ENCODE results near the gene MKNK2.

MKNK2 gene

DNA sequence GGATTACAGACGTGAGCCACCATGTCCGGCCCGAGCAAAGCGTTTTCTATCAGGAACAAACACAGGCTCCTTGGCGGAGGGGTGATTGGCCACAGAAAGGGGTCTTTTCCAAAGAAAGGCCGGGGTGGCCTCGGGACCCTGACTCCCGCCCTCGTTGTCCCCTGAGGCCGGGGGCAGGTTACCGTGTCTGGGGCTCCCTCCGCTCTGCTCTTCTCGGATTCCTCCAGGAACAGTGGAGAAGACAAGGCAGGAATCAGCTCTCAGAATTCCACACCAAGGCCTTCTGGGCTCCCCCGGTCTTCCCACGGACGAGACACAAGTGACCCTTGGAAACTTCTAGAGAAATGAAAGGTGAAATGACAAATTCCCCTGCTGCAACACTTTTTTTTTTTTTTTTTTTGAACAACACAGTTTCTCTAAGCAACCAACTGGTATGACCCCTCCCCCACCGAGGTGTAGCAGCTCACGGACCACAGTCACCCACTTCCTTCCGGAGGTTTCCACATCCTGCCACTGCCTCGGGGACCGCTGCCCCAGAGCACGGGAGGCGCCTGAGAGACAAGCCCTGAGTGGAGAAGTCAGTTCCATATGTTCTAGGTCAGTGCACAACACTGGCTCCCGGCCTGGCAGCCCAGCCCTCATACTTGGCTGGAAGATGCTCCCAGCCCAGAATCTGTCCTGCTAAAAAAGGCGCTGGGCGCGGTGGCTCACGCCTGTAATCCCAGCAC lies 34.1 kb upstream of the MKNK2 start:
- peak; percentile 98 to 100 for DNase-seq (ENCODE audit: low read depth in 1 of 2, low spot score in 1 of 2)
- Histone ChIP-seq H3K27ac (replicated peaks) (peak overlapping the region; percentile 100), H3K27me3 (ENCODE audit: insufficient read depth, poor library complexity, severe bottlenecking) (no peaks in the 10 kb centered on the region), H3K4me3 (replicated peaks; ENCODE audit: insufficient read depth, low read length) (peak overlapping the region; percentile 71)
- TF ChIP-seq, protein P1, sequence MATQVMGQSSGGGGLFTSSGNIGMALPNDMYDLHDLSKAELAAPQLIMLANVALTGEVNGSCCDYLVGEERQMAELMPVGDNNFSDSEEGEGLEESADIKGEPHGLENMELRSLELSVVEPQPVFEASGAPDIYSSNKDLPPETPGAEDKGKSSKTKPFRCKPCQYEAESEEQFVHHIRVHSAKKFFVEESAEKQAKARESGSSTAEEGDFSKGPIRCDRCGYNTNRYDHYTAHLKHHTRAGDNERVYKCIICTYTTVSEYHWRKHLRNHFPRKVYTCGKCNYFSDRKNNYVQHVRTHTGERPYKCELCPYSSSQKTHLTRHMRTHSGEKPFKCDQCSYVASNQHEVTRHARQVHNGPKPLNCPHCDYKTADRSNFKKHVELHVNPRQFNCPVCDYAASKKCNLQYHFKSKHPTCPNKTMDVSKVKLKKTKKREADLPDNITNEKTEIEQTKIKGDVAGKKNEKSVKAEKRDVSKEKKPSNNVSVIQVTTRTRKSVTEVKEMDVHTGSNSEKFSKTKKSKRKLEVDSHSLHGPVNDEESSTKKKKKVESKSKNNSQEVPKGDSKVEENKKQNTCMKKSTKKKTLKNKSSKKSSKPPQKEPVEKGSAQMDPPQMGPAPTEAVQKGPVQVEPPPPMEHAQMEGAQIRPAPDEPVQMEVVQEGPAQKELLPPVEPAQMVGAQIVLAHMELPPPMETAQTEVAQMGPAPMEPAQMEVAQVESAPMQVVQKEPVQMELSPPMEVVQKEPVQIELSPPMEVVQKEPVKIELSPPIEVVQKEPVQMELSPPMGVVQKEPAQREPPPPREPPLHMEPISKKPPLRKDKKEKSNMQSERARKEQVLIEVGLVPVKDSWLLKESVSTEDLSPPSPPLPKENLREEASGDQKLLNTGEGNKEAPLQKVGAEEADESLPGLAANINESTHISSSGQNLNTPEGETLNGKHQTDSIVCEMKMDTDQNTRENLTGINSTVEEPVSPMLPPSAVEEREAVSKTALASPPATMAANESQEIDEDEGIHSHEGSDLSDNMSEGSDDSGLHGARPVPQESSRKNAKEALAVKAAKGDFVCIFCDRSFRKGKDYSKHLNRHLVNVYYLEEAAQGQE (IDR thresholded peaks at IDR 0.05; ENCODE audit: insufficient replicate concordance, low read depth), result peak; percentile 60
- TF ChIP-seq SPI1 (IDR thresholded peaks at IDR 0.05; ENCODE audit: borderline replicate concordance, low read depth) (peak; percentile 79; the same call in 1 of the 2 replicates), GABPA (IDR thresholded peaks at IDR 0.05; ENCODE audit: low read depth) (peak; percentile 83), POLR2AphosphoS5 (IDR thresholded peaks at IDR 0.05; ENCODE audit: low read depth) (peak; percentile 98)
- TF ChIP-seq, protein P2, sequence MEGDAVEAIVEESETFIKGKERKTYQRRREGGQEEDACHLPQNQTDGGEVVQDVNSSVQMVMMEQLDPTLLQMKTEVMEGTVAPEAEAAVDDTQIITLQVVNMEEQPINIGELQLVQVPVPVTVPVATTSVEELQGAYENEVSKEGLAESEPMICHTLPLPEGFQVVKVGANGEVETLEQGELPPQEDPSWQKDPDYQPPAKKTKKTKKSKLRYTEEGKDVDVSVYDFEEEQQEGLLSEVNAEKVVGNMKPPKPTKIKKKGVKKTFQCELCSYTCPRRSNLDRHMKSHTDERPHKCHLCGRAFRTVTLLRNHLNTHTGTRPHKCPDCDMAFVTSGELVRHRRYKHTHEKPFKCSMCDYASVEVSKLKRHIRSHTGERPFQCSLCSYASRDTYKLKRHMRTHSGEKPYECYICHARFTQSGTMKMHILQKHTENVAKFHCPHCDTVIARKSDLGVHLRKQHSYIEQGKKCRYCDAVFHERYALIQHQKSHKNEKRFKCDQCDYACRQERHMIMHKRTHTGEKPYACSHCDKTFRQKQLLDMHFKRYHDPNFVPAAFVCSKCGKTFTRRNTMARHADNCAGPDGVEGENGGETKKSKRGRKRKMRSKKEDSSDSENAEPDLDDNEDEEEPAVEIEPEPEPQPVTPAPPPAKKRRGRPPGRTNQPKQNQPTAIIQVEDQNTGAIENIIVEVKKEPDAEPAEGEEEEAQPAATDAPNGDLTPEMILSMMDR (IDR thresholded peaks at IDR 0.05; ENCODE audit: insufficient read depth, low read length), result no peak

DNA sequence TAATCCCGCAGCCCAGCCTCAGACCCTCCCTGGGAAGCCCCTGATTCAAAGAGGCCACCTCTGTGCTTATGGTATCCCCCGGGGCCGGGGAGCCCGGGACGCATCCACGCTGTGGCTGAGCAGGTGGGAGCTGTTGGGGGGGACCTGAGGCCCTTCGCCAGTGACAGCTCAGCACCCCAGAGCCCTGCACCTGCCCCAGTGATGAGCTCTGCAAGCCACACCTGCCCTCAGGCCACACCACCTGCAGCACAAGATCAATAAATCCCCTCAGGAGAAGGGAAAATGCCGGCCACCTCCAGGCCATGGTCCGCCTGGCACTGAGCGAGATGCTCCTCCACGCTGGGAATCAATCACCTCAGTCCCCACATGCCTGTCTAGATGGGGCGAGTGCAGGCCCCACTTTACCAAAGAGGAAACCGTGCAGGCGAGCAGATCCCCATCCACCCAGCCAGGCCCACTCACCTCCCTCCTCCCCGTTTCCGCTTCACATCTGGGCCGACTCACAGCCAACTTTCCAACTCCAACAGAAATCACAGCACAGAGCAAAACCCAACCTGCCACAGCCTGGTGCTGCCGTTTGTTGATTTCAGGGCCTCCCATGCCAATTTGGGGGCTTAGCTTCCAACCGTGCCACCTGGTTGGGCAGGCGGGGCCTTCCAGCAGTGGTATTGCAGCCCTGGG lies 32.3 kb upstream of the MKNK2 start:
- peak; percentile 59 to 81 for DNase-seq (ENCODE audit: low read depth in 1 of 2, low spot score in 1 of 2)
- Histone ChIP-seq H3K4me3 (replicated peaks; ENCODE audit: insufficient read depth, low read length) (peak overlapping the region; percentile 71), H3K27me3 (ENCODE audit: insufficient read depth, poor library complexity, severe bottlenecking) (no peaks in the 10 kb centered on the region), H3K27ac (replicated peaks) (peak overlapping the region; percentile 100)
- TF ChIP-seq GABPA (IDR thresholded peaks at IDR 0.05; ENCODE audit: low read depth) (no peak), SPI1 (IDR thresholded peaks at IDR 0.05; ENCODE audit: borderline replicate concordance, low read depth) (no peak; the same call in 1 of the 2 replicates), POLR2AphosphoS5 (IDR thresholded peaks at IDR 0.05; ENCODE audit: low read depth) (peak; percentile 71; the same call in 1 of the 2 replicates)
- TF ChIP-seq, protein P1 (IDR thresholded peaks at IDR 0.05; ENCODE audit: insufficient replicate concordance, low read depth), result no peak
- TF ChIP-seq, protein P2 (IDR thresholded peaks at IDR 0.05; ENCODE audit: insufficient read depth, low read length), result no peak

DNA sequence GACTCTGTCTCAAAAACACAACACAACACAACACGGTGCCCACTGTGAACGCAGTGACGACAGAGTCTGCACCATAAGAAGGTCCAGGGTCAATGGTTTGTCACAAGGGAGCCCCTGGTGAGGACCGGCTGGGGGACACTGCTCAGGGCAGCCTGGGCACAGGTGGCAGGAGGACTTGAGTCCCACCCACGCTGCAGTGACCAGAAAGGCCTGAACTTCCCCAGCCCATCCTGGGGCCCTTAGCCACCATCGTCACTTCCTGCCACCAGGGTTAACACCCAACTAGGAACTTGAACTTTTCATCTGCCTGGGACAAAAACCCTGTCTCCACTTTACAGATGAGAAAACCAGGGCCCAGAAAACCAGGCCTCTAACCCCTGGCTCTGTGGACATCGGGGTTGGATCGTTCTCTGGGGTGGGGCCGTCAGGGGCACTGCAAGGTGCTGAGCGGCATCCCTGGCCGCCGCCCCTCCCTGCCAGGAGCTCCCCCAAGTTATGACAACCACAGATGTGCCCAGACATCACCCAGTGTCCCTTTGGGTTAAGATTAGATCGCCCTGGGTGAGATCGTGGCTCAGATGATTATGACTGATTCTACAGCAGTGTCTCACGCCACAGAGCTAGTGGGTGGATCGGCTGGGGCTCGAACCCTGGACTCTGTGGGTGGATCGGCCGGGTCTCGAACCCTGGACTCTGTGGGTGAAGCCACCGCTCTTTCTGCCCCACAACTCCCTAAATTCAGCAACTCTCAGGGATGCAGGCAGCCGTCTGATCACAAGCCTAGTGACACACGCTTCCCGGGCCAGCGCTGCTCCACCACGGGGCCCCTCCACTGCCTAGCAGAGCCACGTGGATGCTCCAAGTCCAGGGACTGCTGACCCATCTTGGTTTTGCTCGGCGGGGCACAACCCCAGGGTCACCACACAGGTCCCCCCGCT lies 31.1 kb upstream of the MKNK2 start:
- TF ChIP-seq, protein P2 (IDR thresholded peaks at IDR 0.05; ENCODE audit: insufficient read depth, low read length), result no peak
- TF ChIP-seq POLR2AphosphoS5 (IDR thresholded peaks at IDR 0.05; ENCODE audit: low read depth) (peak; percentile 41), GABPA (IDR thresholded peaks at IDR 0.05; ENCODE audit: low read depth) (peak; percentile 37; the same call in 1 of the 2 replicates), SPI1 (IDR thresholded peaks at IDR 0.05; ENCODE audit: borderline replicate concordance, low read depth) (peak; percentile 41; the same call in 1 of the 2 replicates)
- TF ChIP-seq, protein P1 (IDR thresholded peaks at IDR 0.05; ENCODE audit: insufficient replicate concordance, low read depth), result no peak
- Histone ChIP-seq H3K4me3 (replicated peaks; ENCODE audit: insufficient read depth, low read length) (peak overlapping the region; percentile 71), H3K27me3 (ENCODE audit: insufficient read depth, poor library complexity, severe bottlenecking) (no peaks in the 10 kb centered on the region), H3K27ac (replicated peaks) (peak overlapping the region; percentile 100)
- DNase-seq (ENCODE audit: low read depth in 1 of 2, low spot score in 1 of 2), result peak; percentile 78 to 81
